PC-9 (cell line): ENCODE measurements around the gene CCDC192.

Experiments
- EZH2 ChIP-seq: fragments of 200-600 bp; sonication (generic); IDR thresholded peaks from 2 replicates; pipeline ENCODE4 v1.8.0; 2017; ENCODE audit warnings: antibody characterized with exemption, low read depth
- TF ChIP-seq, protein P1 (sequence below): fragments of 200-600 bp; sonication (generic); conservative IDR thresholded peaks from 2 replicates; pipeline ENCODE4 v1.6.1; 2017; ENCODE audit warnings: mixed run types, antibody characterized with exemption, mild to moderate bottlenecking, moderate library complexity

DNA sequence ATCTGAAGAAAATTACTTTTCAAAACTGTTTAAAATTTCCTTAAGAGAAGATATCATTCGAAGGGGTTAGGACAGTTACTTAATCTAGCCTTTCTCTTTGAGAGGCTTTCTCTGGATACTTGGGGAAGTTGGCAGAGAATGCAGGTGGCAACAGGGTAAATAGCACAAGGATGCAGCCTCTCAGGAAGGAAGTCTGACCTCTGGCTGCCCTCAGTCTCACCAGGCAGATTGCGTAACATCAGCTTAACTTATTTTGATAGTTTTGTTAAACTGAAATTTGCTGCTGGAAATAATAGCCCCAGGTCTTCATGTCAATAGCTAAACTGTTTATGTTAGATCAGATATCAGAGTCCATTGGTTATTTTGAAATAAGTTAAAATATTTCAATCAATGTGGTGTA lies 20.4 kb downstream of the CCDC192 start:
- TF ChIP-seq, protein P1, sequence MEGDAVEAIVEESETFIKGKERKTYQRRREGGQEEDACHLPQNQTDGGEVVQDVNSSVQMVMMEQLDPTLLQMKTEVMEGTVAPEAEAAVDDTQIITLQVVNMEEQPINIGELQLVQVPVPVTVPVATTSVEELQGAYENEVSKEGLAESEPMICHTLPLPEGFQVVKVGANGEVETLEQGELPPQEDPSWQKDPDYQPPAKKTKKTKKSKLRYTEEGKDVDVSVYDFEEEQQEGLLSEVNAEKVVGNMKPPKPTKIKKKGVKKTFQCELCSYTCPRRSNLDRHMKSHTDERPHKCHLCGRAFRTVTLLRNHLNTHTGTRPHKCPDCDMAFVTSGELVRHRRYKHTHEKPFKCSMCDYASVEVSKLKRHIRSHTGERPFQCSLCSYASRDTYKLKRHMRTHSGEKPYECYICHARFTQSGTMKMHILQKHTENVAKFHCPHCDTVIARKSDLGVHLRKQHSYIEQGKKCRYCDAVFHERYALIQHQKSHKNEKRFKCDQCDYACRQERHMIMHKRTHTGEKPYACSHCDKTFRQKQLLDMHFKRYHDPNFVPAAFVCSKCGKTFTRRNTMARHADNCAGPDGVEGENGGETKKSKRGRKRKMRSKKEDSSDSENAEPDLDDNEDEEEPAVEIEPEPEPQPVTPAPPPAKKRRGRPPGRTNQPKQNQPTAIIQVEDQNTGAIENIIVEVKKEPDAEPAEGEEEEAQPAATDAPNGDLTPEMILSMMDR = no peak
- no peak for TF ChIP-seq EZH2
